Superior temporal gyrus (tissue), 1 donor: ENCODE results near the gene AEBP1.

Source experiments
- DNase-seq: peaks from one replicate; pipeline ENCODE4 v3.0.0-alpha.2; 2016; ENCODE audit errors: extremely low spot score

The AEBP1 gene

GRCh38 chr7:44104860-44105771 is 971 bp downstream of the AEBP1 start:
- DNase-seq: no peak

- DNase-seq: no peak
These were observed 1.7 kb downstream of the AEBP1 start for GRCh38 chr7:44105832-44106231.

- no peak for DNase-seq
These were observed 2.3 kb downstream of the AEBP1 start for GRCh38 chr7:44106311-44107065.

DNA sequence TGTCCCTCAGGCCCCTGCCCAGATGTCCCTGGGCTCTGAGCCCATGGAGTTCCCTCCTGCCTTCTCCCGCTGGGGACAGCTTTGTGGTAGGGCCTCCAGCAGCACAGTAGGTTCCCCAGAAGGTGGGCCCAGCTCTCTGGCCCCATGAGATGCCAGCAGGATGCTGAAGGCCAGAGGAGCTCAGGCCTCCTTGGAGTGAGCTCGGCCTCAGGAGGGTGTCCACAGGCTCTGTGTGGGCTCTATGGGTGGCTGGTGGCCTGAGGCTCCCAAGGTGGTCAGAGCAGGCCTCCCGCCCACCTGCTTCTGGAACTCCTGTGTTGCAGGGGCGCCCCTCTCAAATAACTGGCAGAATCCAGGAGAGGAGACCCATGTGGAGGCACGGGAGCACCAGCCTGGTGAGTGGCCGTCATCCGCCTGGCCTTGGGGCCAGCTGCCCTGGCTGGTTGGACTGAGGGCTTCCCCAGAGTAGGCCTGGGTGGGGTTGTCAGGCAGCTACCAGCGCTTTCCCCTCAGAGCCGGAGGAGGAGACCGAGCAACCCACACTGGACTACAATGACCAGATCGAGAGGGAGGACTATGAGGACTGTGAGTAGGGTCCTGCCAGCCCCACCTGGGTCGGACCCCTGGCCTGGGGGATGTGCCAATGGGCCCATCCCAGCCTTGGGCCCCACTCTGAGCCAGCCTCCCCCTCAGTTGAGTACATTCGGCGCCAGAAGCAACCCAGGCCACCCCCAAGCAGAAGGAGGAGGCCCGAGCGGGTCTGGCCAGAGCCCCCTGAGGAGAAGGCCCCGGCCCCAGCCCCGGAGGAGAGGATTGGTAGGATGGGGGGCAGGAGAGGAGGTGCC is 3.2 kb downstream of the AEBP1 start:
- DNase-seq: no peak

DNA sequence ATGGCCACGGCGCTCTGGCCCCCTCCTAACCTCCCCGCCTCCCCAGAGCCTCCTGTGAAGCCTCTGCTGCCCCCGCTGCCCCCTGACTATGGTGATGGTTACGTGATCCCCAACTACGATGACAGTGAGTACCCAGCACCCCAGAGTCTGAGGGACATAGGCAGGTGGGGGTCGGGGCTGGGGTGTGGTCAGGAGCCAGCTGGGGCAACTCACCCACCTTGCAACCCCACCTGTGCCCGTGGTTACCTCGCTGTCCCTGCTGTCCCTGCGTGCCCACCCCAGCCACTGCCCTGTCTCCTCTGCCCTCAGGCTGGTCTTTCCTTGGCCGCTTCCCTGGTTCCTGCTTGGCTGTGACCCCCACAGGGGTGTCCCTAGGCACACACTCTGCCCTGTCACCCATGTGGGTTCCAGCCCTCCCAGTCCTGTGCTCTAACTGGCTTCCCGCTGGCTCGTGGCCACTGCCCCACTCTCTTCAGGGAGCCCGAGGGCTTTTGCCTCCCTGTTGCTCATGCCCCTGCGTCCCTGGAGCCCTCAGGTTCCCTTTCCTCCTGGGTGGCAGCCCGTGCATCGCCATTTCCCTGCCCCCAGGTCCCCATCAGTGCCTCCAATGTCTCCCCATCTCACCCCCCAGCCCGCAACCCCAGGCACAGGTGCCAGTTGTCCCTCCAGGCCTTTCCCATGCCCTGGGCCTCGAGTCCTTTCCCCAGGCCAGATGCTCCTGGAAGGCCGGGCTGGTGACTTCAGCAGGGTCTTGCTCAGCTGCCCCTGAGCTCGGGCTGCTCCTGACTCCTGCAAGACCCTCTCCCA is 4.0 kb downstream of the AEBP1 start:
- DNase-seq: no peak

DNA sequence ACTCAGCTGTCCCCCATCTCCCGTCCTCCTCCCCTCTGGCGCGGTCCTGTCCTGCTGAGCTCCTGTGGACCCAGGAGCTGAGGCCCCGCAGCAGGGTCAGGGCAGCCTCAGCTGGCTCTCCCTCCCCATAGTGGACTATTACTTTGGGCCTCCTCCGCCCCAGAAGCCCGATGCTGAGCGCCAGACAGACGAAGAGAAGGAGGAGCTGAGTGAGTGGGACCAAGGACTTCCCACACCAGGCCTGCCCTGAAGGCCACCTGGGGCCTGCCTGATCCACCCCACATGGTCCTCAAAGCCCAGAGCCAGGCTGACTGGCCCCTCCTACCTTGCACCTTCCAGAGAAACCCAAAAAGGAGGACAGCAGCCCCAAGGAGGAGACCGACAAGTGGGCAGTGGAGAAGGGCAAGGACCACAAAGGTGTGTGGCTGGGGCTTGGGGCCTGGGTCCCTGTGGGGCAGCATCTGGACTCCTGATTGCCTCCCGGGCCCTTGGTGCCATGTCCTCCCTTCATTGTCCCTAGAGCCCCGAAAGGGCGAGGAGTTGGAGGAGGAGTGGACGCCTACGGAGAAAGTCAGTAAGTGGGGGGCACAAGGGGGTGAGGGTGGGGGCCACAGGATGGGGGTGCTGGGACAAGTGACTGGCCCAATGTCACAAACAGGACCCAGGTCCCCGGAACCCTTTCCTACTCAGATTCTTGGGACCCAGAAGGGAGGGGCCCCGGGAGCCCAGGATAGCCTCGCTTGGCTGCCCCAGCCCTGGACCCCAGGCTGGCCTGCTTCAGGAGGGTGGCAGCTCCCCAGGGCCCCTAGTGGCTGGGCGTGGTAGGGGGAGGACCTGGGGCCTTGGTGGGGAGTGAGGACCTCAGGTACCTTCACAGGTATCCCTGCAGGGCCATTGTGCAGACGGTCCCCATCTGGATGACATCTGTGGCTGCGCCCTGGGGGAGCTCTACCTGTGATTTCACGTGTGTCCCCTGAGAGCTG is 4.9 kb downstream of the AEBP1 start:
- no peak for DNase-seq

GRCh38 chr7:44109991-44110390 is 5.8 kb downstream of the AEBP1 start:
- DNase-seq: no peak

DNA sequence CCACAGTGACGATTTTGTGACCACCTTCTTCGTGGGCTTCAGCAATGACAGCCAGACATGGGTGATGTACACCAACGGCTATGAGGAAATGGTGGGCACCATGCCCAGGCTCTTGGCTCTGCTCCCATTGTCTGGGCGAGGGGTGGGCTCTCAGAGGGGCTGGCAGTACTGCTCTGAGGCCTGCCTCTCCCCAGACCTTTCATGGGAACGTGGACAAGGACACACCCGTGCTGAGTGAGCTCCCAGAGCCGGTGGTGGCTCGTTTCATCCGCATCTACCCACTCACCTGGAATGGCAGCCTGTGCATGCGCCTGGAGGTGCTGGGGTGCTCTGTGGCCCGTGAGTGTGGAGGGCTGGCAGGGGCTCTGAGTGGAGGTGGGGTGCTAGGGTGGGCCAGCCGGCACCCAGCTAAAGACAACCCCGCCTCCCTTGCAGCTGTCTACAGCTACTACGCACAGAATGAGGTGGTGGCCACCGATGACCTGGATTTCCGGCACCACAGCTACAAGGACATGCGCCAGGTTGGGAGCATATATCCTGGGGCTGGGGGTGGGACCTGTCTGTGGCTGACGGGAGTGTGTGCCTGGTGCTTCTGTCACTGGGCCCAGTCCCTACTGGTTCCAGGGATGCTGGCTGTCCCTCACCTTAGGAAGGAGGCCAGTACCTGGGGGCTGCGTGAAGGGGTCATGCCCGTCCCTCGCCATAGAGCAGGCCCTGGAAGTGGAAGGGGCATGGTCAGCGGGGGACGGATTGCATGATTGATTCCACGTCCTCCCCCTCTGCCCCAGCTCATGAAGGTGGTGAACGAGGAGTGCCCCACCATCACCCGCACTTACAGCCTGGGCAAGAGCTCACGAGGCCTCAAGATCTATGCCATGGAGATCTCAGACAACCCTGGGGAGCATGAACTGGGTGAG is 6.8 kb downstream of the AEBP1 start:
- DNase-seq: no peak

DNA sequence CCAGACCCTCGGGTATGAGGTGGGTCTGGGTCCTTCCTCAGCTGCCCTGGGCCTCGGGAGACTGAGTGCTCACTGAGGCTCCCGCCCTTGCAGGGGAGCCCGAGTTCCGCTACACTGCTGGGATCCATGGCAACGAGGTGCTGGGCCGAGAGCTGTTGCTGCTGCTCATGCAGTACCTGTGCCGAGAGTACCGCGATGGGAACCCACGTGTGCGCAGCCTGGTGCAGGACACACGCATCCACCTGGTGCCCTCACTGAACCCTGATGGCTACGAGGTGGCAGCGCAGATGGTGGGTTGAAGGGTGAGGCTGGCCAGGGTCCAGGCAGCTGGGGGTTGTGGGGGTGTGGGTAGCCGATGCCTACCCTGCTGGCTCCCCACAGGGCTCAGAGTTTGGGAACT is 7.6 kb downstream of the AEBP1 start:
- no peak for DNase-seq

DNA sequence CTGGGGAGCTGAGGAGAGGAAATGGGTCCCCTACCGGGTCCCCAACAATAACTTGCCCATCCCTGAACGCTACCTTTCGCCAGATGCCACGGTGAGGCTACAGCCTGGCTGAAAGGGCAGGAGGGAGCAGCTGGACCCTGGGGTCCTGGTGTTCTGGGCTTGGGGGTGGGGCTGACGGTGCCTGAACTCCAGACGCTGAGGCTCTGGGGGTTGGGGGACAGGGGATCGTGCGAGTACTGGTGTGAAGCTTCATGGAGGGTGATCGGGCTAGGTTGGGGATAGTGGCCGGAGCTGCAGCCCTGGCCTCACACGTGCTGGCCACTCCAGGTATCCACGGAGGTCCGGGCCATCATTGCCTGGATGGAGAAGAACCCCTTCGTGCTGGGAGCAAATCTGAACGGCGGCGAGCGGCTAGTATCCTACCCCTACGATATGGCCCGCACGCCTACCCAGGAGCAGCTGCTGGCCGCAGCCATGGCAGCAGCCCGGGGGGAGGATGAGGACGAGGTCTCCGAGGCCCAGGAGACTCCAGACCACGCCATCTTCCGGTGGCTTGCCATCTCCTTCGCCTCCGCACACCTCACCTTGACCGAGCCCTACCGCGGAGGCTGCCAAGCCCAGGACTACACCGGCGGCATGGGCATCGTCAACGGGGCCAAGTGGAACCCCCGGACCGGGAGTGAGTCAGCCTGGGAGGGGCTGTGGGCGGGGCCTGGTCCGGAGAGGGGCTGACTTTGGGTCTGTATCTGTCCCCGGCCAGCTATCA is 8.3 kb downstream of the AEBP1 start:
- no peak for DNase-seq

DNA sequence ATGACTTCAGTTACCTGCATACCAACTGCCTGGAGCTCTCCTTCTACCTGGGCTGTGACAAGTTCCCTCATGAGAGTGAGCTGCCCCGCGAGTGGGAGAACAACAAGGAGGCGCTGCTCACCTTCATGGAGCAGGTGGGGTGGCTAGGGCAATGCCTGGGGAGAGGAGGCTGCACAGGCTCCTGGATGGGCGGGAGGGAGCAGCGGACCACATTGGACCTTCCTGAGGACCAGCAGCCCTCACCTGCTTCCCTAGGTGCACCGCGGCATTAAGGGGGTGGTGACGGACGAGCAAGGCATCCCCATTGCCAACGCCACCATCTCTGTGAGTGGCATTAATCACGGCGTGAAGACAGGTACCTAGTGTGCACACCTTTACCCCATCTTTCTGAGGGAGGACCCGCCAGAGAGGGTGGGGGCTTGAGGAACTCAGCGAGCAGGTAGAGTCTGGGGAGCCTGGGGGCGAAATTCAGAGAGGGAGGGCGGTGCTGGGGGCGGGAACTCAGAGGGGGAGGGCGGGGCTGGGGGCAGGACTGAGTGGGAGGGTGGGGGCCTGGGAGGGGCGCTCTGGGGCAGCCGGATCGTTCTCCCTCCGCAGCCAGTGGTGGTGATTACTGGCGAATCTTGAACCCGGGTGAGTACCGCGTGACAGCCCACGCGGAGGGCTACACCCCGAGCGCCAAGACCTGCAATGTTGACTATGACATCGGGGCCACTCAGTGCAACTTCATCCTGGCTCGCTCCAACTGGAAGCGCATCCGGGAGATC is 9.0 kb downstream of the AEBP1 start:
- no peak for DNase-seq

GRCh38 chr7:44113764-44114354 is 9.7 kb downstream of the AEBP1 start:
- DNase-seq: no peak

DNA sequence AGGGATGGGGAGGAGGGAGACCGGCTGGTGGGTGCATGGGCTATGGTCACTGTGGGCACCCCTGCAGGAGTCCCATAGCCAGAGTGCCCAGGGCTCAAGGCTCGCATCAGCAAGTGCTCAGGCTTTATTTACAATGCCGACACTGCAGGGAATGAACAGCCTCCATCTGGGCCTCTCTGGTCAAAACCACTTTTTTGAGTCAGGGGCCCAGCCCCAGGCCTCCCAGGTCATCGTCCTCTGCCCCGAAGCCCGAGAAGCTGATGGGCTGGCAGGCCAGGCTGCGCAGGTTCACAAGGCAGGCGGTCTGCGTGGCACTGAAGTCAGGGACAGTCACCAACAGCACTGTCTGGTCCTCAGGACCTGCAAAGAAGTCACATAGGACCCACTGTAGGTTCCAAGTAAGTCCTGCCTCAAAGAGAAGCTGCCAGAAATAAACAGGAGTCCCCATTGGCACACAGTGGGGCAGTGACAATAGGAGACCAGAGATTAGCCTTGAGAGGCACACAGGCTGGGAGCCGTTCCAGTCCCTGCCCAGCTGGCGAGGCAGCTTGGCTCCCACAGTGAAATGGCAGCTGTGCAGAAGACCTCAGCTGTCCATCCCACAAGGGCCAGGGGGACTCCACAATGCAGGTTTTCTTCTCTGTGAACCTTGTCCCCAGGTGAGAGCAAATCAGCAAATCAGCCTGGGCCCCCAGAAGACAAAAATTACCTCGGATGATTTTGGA is 10.6 kb downstream of the AEBP1 start:
- DNase-seq: peak; percentile 91

- no peak for DNase-seq
These were observed 12.1 kb downstream of the AEBP1 start for GRCh38 chr7:44116087-44116788.

DNA sequence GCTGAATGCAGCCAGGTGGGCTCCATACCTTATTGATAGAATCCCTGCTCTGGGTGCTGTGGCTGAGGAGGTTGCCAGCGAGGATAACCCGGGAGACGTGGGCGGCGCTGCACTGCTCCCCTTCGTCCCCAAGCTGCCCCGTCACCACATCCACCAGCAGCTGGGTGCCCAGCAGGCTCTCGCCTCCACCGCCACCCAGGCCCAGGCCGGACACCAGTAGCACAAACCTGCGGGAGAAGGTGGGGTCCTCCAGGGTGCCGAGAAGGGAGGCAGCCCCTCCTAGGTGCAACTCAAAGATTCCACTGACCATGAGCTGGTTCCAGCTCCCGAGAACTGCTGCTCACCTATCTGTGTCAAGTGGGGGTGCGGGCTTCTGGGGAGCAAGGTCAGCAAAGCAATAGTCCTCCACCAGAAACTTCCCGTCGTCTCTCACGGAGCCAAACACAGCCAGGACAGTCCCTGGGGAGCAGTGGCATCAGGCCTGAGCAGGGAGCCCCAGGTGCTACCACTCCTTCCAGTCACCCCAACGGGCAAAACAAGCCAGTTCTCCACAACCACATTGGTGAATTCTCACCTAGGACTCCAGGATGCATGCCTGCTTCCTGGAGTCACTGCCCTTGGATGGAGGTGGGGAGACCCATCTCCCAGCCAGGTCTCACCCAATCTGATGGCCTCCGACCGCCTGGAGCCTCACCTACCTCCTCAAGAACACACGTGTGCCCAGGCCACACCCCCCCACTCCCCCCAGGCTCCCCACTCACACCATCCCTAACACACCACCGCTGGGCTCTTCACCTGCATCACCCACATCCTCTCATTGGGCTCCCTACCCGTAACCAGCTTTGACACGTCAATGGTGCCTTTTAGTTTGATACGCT is 12.9 kb downstream of the AEBP1 start:
- DNase-seq: no peak
